ENCODE measurements around the gene FAM217B. TPM values are rescaled to one million over a fixed set of nuclear protein-coding genes. Genes with fewer than 3 reads are reported as not detected.

Gene FAM217B
- total RNA-seq, 1 donor from 2014 or later, result 27.6 TPM

- TF ChIP-seq, protein P1, sequence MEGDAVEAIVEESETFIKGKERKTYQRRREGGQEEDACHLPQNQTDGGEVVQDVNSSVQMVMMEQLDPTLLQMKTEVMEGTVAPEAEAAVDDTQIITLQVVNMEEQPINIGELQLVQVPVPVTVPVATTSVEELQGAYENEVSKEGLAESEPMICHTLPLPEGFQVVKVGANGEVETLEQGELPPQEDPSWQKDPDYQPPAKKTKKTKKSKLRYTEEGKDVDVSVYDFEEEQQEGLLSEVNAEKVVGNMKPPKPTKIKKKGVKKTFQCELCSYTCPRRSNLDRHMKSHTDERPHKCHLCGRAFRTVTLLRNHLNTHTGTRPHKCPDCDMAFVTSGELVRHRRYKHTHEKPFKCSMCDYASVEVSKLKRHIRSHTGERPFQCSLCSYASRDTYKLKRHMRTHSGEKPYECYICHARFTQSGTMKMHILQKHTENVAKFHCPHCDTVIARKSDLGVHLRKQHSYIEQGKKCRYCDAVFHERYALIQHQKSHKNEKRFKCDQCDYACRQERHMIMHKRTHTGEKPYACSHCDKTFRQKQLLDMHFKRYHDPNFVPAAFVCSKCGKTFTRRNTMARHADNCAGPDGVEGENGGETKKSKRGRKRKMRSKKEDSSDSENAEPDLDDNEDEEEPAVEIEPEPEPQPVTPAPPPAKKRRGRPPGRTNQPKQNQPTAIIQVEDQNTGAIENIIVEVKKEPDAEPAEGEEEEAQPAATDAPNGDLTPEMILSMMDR (conservative IDR thresholded peaks at IDR 0.05), result no peak
- Mint-ChIP-seq H3K27ac (no peak overlapping the region), H3K36me3 (no peaks in the 10 kb centered on the region)
Measured at GRCh38 chr20:59976156-59976782, 36.1 kb downstream of the FAM217B start.

GRCh38 chr20:59977086-59977485, 36.9 kb downstream of the FAM217B start:
- DNase-seq (ENCODE audit: extremely low spot score, unreplicated experiment), result no peak
- TF ChIP-seq, protein P1 (conservative IDR thresholded peaks at IDR 0.05), result no peak
- Mint-ChIP-seq H3K36me3 (no peaks in the 10 kb centered on the region), H3K9me3 (no peaks in the 10 kb centered on the region), H3K4me3 (no peak overlapping the region), H3K4me1 (ENCODE audit: unreplicated experiment) (no peaks in the 10 kb centered on the region), H3K27ac (no peak overlapping the region), H3K27me3 (no peaks in the 10 kb centered on the region)

More at GRCh38 chr20:59976156-59976782, 36.1 kb downstream of the FAM217B start:
- no peak overlapping the region for H3K4me3 Mint-ChIP-seq
- no peaks in the 10 kb centered on the region for H3K27me3 Mint-ChIP-seq
- DNase-seq (ENCODE audit: extremely low spot score, unreplicated experiment), result no peak
- no peaks in the 10 kb centered on the region for H3K4me1 Mint-ChIP-seq (ENCODE audit: unreplicated experiment)
- H3K9me3 Mint-ChIP-seq, result no peaks in the 10 kb centered on the region

GRCh38 chr20:59983076-59983475, 42.9 kb downstream of the FAM217B start:
- no peaks in the 10 kb centered on the region for H3K9me3 Mint-ChIP-seq
- DNase-seq (ENCODE audit: extremely low spot score, unreplicated experiment), result no peak
- H3K27me3 Mint-ChIP-seq, result no peaks in the 10 kb centered on the region
- H3K4me3 Mint-ChIP-seq, result no peak overlapping the region
- peaks cover 6% of the 10 kb centered on the region for H3K4me1 Mint-ChIP-seq (ENCODE audit: unreplicated experiment)
- TF ChIP-seq, protein P1 (conservative IDR thresholded peaks at IDR 0.05), result no peak
- no peaks in the 10 kb centered on the region for H3K36me3 Mint-ChIP-seq
- H3K27ac Mint-ChIP-seq, result no peak overlapping the region

DNA sequence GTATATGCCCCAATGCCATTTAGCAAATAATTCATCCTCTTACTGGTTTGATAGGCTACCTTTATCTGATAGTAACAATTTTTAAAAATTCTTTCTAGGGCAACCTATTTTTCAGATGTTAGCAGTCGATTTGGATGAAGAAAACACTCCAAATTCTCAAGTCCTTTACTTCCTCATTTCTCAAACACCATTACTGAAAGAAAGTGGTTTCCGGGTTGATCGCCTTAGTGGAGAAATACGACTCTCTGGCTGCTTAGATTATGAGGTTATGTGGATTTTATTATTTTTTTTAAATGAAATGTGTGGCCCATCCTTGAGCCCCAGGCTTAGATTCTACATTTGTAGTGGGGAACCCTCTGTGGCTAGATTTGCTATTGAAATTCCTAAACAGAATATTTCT, 44.4 kb downstream of the FAM217B start:
- H3K9me3 Mint-ChIP-seq, result no peaks in the 10 kb centered on the region
- DNase-seq (ENCODE audit: extremely low spot score, unreplicated experiment), result no peak
- H3K36me3 Mint-ChIP-seq, result no peaks in the 10 kb centered on the region
- H3K27me3 Mint-ChIP-seq, result no peaks in the 10 kb centered on the region
- H3K4me3 Mint-ChIP-seq, result no peak overlapping the region
- H3K4me1 Mint-ChIP-seq (ENCODE audit: unreplicated experiment), result peaks cover 6% of the 10 kb centered on the region
- TF ChIP-seq, protein P1 (conservative IDR thresholded peaks at IDR 0.05), result no peak
- H3K27ac Mint-ChIP-seq, result no peak overlapping the region

DNA sequence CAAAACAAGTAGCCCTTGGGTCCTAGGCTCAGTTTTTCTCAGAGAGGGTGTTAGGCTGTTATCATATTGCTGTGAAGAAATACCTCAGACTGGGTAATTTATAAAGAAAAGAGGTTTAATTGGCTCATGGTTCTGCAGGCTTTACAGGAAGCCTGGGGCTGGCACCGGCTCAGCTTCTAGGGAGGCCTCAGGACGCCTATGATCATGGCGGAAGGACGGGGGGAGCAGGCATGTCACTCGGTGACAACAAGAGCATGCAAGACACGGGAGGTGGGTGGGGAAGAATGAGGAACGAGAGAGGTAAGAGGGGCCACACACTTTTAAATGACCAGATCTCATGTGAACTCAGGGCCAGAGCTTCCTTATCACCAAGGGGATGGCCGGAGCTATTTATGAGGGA, 45.0 kb downstream of the FAM217B start:
- H3K4me3 Mint-ChIP-seq, result no peak overlapping the region
- no peaks in the 10 kb centered on the region for H3K27me3 Mint-ChIP-seq
- H3K27ac Mint-ChIP-seq, result no peak overlapping the region
- DNase-seq (ENCODE audit: extremely low spot score, unreplicated experiment), result no peak
- H3K9me3 Mint-ChIP-seq, result no peaks in the 10 kb centered on the region
- TF ChIP-seq, protein P1 (conservative IDR thresholded peaks at IDR 0.05), result no peak
- H3K4me1 Mint-ChIP-seq (ENCODE audit: unreplicated experiment), result peaks cover 6% of the 10 kb centered on the region
- no peaks in the 10 kb centered on the region for H3K36me3 Mint-ChIP-seq

All from type B pancreatic cell (in vitro differentiated cells).